Activated CD4-positive, alpha-beta T cell treated with anti-CD3 and anti-CD28 coated beads, Interleukin-2, amount 50 U/mL, for 4 hours (primary cell): ENCODE data around the gene PIGN.
"Not testable (repeated sequence)": the region's sequence is repeated elsewhere in the genome, so short reads cannot be mapped to it uniquely, and the experiment has no call there.

ENCODE experiments used
- DNase-seq, 2 experiments: peaks; one replicate each; pipeline ENCODE4 v3.0.0-alpha.2; 2020

PIGN gene

DNA sequence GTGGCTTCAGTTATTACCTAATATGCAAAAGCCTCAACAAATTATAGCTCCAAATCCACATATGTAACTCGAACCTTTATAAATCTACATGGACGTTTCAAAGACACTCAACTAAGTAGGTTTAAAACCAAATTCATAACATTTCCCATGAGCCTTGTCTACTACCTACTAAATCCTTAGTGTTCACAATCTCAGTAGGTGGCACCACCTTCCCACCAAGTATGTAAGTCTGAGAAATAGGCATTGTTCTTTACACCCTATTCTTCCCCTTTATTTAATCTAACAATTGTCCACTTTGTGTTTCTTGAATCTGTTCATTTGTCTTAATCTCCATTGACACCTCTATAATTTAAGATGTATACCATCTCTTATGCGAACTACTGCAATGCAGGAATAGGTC is 4.6 kb downstream of the PIGN start:
- DNase-seq, result no peak

DNA sequence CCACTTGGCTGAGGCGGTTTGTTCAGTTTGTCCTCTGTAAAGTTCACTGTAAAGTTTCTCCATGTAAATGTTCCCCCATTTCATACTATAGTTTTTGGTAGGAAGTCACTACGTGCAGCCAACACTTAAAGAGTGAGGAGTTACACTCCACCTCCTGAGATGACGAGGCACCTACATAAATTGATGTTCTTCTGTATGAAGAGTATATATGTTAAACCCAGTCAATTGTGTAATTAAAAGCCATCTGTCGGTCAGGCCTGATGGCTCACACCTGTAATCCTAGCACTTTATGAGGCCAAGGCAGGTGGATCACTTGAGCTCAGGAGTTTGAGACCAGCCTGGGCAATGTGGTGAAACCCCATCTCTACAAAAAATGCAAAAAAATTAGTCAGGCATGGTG is 7.6 kb downstream of the PIGN start:
- DNase-seq, result no peak

DNA sequence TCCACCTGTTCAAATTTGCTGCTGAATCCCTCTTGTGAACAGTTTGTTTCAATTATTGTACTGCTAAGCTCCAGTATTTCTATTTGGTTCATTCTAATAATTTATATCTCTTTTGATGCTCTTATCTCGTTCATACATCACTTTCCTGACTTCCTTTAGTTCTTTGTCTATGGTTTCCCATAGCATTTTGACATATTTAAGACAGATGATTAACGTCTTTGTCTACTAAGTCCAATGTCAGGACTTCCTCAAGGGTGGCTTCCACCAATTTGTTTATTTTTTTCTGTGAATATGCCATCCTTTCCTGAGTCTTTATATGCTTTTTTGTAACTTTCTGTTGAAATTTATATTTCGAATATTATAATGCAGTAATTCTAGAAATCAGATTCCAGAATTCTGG is 9.6 kb downstream of the PIGN start:
- DNase-seq, result no peak

DNA sequence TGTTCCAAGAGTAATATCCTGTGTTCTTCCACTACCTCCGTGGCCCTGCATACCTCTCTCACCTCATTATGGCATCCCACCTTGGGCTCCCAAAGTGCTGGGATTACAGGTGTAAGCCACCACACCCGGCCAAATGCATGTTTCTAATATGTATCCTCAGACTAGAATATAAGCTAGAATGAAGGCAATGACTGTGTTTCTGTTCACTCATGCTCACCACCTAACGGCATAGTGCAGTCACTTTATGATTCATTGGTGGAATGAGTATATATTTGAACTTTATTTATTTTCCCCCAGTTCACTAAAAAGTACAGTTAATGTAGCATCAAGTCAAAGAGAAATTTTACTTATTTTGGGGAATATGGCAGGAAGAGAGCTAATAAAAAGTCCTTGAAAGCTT is 11.3 kb downstream of the PIGN start:
- DNase-seq, result no peak

DNA sequence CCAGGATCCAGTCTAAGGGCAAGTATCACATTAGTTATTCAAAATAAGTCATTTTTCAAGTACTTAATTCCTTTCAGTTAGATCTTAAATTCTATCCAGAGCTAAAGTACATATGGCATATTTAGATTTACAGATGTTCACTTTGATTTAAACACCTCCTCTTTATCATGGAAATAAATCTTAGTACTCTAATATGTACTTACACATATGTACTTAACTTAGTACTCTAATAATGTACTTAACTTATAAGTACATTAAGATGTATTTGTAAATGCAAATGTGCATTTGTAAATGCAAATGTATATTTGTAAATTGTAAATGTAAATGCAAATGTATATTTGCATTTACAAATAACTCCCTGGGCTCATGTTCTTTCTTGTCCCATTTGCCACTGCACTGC is 14.6 kb downstream of the PIGN start:
- no peak for DNase-seq

DNA sequence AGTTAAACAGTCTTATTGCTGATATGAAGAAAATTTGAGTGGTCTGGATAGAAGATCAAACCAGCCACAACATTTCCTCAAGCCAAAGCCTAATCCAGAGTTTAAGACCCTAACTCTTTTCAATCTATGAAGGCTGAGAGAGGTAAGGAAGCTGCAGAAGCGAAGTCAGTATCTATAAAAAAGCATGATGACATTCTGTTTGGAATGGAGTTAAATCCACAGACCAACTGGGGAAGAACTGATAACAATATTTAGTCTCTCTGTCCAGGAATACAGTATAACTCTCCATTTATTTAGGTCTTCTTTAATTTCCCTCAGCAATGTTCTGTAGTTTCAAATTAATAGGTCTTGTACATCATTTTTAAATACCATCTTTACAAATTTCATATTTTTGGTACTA is 16.0 kb downstream of the PIGN start:
- DNase-seq, result no peak

DNA sequence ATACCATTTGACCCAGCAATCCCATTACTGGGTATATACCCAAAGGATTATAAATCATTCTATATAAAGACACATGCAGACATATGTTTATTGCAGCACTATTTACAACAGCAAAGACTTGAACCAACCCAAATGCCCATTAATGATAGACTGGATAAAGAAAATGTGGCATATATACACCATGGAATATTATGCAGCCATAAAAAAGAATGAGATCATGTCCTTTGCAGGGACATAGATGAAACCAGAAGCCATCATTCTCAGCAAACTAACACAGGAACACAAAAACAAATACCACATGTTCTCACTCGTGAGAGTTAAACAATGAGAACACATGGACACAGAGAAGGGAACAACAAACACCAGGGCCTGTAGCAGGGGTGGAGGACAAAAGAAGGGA is 20.3 kb downstream of the PIGN start:
- not testable (repeated sequence) for DNase-seq

DNA sequence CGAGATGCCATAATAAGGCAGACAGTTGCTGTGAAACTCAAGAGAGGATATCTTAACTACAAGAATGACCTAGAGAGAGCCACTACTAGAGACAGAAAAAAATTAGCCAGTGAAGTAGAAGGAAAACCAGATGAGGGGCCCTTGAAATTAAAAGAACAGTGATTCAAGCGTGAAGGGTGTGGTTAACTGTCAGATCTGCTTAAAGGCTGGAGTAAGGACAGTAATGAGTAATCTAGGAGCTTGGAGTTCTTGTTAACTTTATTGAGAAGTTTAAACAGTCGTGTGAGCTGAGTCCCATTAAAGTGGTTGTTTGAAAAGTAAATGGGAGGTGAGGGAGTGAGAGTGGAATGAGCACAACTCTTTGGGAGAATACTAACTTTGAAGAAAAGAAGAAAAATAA is 21.3 kb downstream of the PIGN start:
- DNase-seq, result no peak

DNA sequence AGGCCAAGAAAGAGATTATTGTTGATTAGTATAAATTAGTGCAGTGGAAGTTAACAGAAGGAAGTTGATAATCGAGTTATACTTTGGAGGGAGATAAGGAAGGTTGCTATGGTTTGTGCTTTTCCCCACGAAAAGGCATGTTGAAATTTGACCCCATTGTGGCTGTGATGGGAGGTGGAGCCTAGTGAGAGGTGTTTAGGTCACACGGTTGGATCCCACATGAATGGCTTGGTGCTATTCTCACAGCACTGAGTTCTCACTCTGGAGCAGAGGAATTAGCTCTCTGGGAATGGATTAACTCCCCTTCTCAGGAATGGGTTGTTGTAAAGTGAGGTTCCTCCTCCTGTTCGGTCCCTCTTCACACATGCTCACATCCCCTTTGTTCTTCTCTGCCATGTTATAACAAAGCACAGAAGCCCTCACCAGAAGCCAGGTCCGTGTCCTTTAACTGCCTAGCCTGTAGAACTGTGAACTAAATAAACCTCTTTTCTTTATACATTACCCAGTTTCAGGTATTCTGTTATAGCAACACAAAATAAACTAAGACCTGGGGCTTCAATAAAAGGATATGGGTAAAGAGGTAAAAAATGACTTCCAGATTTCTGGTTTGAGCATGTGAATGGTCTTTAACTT is 21.9 kb downstream of the PIGN start:
- DNase-seq, result no peak

DNA sequence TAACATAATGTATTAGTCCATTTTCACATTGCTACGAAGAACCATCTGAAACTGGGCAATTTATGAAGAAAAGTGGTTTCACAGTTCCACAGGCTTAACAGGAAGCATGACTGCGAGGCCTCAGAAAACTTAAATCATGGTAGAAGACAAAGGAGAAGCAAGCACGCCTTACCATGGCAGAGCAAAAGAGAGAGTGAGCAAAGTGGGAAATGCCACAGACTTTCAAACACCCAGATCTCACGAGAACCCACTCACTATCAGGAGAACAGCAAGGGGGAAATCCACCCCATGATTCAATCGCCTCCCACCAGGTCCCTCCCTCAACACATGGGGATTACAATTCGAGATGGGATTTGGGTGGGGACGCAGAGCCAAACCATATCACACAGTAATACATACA is 22.5 kb downstream of the PIGN start:
- DNase-seq, result no peak

DNA sequence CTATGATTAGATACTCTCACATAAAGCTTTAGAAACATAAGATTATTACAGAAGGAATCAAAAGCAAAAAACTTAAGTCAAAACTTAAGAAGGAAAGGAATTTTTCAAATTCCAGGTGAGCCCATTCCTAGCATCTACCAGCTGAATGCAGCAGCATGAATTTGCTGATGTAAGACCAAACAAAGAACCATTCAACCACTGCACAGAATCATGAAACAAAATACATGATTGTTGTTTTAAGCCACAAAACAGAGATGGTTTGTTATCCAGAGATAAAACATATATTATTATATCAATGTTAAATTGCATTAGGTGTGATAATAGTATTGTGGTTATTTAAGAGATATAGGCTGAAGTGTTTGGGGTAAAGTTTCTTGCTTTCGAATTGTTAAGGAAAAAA is 29.0 kb downstream of the PIGN start:
- DNase-seq, result no peak

DNA sequence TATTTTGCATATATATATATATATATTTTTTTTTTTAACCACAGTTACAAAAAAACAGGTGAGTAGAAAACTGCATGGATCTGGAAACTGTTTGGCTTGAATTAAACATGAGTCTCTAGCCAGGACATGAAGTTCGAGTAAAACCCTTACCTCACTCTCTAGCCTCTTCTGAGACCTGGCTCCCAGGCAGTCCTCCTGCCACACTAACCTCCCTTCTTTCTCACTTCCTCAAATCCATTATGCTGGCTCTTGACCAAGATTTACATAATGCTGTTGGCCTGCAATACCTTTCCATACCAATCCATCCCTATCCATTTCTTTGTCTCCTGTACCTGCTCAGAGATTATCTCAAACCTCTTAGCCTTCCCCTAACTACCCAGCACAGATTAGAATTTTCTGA is 34.0 kb downstream of the PIGN start:
- no peak for DNase-seq

DNA sequence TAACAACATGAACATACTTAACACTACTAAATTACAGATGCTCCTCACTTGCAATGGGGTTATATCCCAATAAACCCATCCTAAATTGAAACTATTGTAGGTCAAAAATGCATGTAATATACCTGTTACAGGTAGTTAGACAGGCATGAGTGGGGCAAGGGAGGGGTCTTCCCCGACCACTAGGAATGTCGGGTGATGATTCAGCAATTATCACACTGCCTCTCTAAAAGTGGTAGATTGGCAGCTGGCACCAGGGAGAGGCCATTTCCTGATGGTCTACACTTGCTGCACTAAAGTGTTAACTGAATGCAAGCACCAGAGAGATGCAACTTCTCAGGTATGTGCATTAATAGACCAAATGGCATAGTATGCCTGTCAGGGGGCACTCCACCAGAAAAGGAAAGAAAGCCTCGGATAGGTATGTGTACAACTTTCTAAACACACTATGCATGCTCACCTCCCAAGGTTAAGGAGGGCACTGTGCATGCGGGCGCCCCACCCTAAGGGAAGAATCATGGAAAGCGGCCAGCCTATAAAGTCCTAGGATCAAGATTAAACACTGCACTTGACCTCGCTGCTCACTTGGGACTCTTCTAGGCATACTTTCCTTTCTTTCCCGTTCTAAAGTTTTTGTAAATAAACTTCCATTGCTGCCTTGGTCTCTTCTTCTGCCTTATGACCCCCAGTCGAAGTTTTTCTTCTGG is 35.6 kb downstream of the PIGN start:
- DNase-seq, result no peak

DNA sequence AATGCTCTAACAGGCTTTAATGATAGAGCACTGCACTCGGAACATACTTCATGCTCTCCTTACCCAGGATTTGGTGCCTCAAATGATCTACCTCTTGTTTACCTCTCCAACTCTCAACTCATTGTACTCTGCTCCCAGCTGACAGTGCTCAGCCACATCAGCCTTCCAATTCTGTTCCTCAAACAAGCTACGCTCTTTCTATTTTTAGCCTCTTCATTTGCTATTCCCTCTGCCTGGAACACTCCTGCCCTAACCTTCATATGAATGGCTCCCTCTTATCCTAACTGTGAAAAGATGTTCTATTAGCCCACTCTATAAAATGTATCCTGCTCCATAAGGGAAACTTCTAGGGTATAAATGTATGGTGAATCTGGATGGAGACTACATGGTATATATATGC is 42.5 kb downstream of the PIGN start:
- no peak for DNase-seq

DNA sequence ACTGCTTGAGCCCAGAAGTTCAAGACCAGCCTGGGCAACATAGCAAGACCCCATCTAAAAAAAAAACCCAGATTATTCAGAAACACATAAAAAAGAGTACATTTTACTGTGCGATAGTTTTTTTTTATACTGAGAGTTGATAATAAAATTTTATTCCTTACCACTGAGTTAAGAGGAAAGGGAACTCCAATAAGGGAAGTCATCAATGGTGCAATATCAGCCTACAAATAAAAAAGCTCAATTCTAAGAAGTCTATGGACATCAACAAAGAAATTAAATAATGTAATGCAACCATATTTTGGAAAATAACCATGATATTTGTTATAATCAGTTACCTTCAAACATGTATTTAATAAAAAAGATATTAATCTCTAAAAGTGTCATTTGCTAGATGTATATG is 46.6 kb downstream of the PIGN start:
- DNase-seq, result no peak

DNA sequence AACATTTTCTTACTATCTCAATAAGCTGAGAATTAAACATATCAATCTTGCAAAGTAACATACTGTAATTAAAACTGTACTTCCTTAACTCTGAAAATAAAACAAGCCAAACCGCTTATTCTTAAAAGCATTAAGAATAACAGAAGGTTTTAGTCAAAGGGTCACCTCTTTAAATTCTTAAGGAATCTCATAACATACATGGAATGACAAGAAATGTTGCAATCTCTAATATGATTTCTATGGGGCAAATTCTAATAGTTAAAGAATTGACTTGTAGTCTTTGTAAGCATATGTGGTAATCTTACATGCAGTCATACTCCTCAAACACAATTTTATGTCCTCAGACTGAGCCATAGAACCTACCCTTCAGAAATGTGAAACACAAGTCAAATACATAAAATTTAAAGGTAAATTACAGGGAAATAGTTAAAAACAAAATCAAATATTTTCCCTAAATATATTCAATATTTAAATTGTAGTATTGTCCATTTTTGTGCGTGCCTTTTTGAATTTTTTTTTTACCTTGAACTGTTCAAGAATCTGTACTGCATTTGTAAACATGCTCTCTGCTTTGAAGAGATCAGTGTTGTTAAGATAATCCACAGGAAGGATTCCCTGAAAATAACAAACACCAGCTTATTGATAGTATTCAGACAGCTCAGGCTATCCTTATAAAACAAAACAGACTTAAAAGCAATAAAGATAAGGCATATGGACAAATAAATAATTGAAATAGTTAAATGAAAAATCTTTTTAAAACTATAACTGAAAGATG is 48.2 kb downstream of the PIGN start:
- no peak for DNase-seq

DNA sequence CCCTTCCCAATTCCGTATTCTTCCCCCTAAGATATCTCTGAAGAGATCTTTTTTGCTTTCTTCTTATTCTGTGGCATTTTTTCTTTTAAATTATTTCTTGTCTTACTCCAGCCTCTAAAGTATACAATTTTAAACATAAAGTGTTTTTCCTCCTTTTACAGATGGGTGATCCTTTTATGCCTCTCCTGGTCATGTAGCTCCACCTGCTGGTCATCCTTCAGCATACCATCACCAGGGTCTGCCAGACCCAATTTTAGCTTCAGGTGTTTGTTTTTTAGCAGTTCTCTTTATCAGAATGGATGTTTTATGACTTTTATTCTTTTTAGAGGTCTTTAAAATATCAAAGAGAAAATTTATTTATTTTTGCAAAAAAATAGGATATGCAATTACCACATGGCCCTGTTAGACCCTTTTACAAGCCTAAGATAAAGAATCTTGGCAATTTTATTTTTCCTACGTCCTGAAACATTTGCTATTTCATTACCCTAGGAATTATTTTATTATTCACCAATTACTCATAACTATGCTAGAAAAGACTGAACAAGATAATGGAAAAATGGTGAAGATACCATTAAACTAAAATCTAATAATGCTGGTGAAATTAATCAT is 55.5 kb downstream of the PIGN start:
- peak; percentile 49 to 51 for DNase-seq

DNA sequence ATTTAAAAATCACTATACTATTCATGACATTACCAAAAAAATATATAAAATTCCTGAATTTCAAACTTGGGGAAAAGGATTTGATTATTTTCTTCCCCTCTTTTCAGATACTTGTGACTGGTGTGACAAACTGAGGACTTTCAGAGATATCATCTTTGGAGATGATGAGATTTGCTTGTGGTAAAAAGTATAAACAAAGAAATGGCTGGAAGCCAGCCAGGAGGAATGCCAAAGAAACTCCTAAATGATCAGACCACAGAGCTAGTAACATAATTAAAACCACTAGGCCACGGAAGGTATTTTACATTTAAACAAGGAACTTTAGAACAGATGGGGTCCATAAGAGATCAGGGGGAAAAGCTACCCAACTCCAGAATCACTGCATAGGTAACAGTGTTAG is 58.7 kb downstream of the PIGN start:
- DNase-seq, result no peak

DNA sequence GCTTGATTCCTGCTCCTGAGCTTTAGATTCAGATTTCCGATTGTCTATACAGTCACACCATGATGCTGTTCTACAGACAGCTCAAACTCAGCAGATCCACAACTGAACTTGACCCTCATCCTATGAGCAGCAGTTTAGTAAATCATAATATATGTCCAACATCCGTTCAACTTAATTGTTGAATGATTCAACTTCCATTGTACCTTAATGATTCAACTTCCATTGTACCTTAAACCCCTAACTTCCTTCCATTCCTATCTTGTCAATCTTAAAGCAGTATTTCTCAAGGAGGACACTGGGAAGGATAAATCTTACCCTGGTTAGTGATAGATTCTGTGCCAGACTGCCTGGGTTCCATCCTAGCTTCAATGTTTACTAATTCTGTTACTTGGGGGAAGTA is 60.1 kb downstream of the PIGN start:
- no peak for DNase-seq

DNA sequence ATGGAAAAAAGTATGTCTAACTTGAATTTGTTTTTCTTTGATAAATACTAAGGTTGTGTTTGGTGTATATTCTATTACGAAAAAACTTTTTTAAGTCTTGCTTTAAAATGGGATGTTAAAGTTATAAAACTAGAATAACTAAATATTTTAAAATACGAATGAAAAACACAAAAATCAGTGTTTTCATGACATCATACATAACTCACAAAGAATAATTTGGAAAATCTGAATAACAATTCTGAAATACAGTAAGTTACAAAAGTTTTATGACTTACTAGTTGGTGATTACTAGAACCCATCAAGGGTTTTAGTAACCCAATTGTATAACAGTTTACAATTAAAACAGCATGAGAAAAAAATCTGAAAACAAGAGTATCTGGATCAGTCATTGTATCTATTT is 61.2 kb downstream of the PIGN start:
- DNase-seq, result no peak

DNA sequence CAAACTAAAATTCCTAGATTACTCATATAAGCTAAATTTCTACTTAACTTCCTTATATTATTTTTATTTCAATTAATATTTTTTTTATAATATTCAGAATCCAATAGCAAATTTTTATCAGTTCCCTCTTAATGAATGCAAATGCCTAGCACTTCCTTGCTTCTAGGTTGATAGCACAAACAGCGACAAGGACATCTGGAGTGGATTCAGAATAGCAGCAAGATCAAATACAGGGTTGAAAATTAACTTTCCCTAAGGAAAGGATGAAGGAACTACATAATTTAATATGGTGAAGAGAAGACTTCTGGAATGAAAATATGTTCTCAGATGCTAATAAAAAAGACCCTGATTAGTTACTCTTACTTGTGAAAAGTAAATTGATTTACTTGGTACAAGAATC is 64.5 kb downstream of the PIGN start:
- no peak for DNase-seq

DNA sequence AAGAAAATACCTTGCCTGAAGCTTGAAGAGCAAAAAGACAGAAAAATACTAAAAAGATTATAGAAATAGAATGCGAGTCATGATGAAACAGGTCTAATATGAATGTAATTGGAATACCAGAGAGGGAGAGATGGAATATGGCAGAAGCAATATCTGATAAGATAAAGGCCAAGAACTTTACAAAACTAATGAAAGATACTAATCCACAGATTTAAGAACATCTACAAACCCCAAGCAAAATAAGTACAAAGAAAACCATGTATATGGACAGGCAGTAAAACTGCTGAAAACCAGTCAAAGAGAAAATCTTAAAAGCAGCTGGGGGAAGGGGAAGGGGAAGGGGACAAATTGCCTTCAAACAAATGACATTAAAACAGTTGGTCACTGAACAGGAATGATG is 67.0 kb downstream of the PIGN start:
- no peak for DNase-seq

DNA sequence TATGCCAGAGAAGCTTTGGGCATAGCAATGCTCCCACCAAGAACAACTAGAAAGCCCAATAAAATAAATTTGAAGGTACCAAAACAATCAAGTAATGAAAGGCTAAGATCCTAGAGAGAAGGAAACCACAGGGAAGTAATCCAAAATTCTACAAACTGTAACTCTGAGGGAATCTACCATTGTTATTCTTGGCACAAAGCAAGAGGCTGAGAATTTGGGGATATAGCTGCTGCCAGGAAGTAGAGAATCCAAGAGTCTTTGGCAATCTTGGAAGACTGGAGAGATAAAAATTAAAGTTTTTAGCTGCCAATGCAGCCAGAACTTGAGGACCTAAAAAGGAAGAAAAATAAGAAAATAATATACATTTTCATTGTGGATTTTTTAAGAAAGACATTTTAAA is 68.5 kb downstream of the PIGN start:
- DNase-seq, result no peak

DNA sequence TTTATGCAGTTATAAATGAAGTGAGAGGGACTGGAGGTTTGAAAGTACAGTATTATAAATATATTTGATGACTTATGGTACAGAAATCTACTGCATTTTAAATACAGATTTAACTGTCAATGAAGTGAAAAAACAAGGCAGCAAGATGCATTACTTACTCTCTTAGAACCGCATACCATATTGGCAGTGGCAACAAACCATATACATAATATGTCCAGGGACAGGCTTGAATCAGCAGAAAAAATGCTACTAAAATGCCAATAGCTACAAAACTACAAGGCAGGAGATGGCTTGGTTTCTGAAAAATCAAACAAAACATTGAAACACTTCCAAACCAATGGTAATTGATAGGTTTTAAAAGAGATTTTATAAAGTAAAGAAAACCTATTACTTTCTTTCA is 77.2 kb downstream of the PIGN start:
- no peak for DNase-seq
